Measurements from ENCODE around the gene TMEM108.

TMEM108 gene

DNA sequence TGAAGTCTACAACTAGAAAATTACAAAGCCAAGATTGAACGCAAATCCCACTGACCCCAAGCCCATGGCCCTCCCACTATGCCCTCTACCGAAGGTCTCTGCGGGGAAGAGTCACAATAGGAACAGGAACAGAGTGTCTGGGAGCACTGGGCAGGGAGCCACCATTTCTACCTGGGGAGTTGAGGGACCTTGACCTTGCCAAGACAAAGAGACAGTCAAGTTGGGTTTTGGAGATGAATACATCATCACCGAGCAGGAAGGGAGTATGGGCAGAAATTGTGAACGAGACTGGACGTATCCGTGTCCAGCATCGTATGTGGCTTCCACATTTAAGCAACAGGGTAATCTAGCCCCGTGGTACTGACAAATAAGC lies 330.9 kb downstream of the TMEM108 start:
- TF ChIP-seq CTCF (IDR thresholded peaks at IDR 0.05) (no peak), ZFX (IDR thresholded peaks at IDR 0.05; ENCODE audit: borderline replicate concordance) (no peak)
- H3K27ac ChIP-seq: no peak overlapping the region

DNA sequence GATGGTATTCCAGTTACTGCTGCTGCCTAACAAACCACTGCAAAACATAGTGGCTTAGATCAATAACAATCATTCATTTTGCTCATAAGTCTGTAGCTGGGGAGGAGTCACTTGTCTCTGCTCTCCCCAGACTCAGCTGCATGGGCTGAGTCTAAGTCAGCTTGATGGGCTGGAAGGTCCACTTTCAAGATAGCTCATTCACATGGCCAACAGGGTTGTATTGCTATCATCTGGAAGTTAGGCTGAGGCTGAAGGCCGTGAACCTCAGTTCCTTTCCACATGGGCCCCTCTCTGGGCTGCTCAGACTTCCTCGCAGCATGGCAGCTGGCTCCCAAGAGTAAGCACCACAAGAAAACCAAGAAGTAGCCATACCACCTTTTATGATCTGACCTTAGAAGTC lies 333.0 kb downstream of the TMEM108 start:
- H3K27ac ChIP-seq: no peak overlapping the region
- no peak for TF ChIP-seq CTCF (IDR thresholded peaks at IDR 0.05)
- TF ChIP-seq ZFX (IDR thresholded peaks at IDR 0.05; ENCODE audit: borderline replicate concordance): no peak

GRCh38 chr3:133371676-133372075 lies 333.5 kb downstream of the TMEM108 start:
- no peak overlapping the region for H3K27ac ChIP-seq
- TF ChIP-seq CTCF (IDR thresholded peaks at IDR 0.05) (no peak), ZFX (IDR thresholded peaks at IDR 0.05; ENCODE audit: borderline replicate concordance) (no peak)

GRCh38 chr3:133374708-133375402 lies 336.7 kb downstream of the TMEM108 start:
- TF ChIP-seq ZFX (IDR thresholded peaks at IDR 0.05; ENCODE audit: borderline replicate concordance): no peak
- no peak for TF ChIP-seq CTCF (IDR thresholded peaks at IDR 0.05)
- H3K27ac ChIP-seq: no peak overlapping the region

DNA sequence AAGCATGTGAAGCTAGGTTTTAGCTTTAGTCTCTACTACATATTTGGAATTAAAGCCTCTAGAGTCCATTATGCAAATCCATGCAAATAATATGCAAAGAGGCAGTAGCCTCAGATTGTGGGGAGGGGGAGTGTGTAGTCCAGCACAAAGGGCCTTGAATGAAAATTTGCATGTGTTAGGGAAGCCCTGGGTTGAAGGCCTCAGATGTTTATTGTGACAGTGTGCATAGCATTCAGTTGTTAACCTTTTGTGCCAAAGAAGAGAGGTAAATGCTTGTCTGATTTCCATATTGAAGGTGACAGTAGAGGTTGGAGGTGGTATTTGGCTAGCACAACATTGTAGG lies 337.2 kb downstream of the TMEM108 start:
- TF ChIP-seq CTCF (IDR thresholded peaks at IDR 0.05): no peak
- no peak for TF ChIP-seq ZFX (IDR thresholded peaks at IDR 0.05; ENCODE audit: borderline replicate concordance)
- no peak overlapping the region for H3K27ac ChIP-seq

DNA sequence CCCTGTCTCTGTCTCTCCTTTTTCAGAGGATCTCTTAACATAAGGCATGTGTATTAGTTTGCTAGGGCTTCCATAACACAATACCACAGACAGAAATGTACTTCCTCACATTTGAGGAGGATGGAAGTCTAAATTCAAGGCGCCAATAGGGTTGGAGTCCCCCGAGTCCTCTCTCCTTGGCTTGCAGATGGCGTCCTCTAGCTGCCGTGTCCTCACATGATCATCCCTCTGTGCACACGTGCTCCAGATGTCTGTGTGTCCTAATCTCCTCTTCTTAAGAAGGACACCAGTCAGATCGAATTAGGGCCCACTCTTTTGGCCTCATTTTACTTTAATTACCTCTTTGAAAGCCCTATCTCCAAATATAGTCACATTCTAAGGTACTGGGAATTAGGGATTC lies 338.6 kb downstream of the TMEM108 start:
- H3K27ac ChIP-seq: no peak overlapping the region
- no peak for TF ChIP-seq CTCF (IDR thresholded peaks at IDR 0.05)
- TF ChIP-seq ZFX (IDR thresholded peaks at IDR 0.05; ENCODE audit: borderline replicate concordance): no peak

- no peak for TF ChIP-seq ZFX (IDR thresholded peaks at IDR 0.05; ENCODE audit: borderline replicate concordance)
- 0 out of 2 replicates have a peak, but pooled peaks have one; percentile 31 for TF ChIP-seq CTCF (IDR thresholded peaks at IDR 0.05)
Observed at GRCh38 chr3:133377396-133377795, 339.2 kb downstream of the TMEM108 start.

More at GRCh38 chr3:133377396-133377795, 339.2 kb downstream of the TMEM108 start:
- H3K27ac ChIP-seq: no peak overlapping the region

All from 22Rv1 (cell line).